Inferior parietal cortex (tissue), 1 donor: ENCODE measurements around the gene PRKN.

Experiments
- DNase-seq: peaks from one replicate; pipeline ENCODE4 v3.0.0-alpha.2; 2016; ENCODE audit errors: extremely low spot score

PRKN gene

GRCh38 chr6:162313922-162314660 is 413.5 kb downstream of the PRKN start:
- DNase-seq, result no peak

- DNase-seq, result no peak
Measured at GRCh38 chr6:162307865-162308264, 419.7 kb downstream of the PRKN start.

- DNase-seq, result no peak
Measured at GRCh38 chr6:162306616-162307015, 420.9 kb downstream of the PRKN start.

- DNase-seq, result no peak
Measured at GRCh38 chr6:162301128-162301527, 426.4 kb downstream of the PRKN start.

GRCh38 chr6:162294029-162294428 is 433.5 kb downstream of the PRKN start:
- no peak for DNase-seq

GRCh38 chr6:162292915-162293314 is 434.7 kb downstream of the PRKN start:
- DNase-seq, result no peak

GRCh38 chr6:162290846-162291465 is 436.6 kb downstream of the PRKN start:
- DNase-seq, result no peak

GRCh38 chr6:162289972-162290371 is 437.6 kb downstream of the PRKN start:
- DNase-seq, result peak; percentile 20

GRCh38 chr6:162273986-162274385 is 453.6 kb downstream of the PRKN start:
- DNase-seq, result no peak

- no peak for DNase-seq
Measured at GRCh38 chr6:162271922-162272321, 455.6 kb downstream of the PRKN start.

GRCh38 chr6:162270966-162271365 is 456.6 kb downstream of the PRKN start:
- DNase-seq, result no peak

GRCh38 chr6:162267641-162268040 is 459.9 kb downstream of the PRKN start:
- no peak for DNase-seq

- no peak for DNase-seq
Measured at GRCh38 chr6:162267126-162267525, 460.4 kb downstream of the PRKN start.

GRCh38 chr6:162264581-162264980 is 463.0 kb downstream of the PRKN start:
- no peak for DNase-seq

- DNase-seq, result no peak
Measured at GRCh38 chr6:162262466-162263196, 464.9 kb downstream of the PRKN start.

- DNase-seq, result no peak
Measured at GRCh38 chr6:162261598-162261997, 466.0 kb downstream of the PRKN start.

- no peak for DNase-seq
Measured at GRCh38 chr6:162260027-162260426, 467.5 kb downstream of the PRKN start.

GRCh38 chr6:162258647-162259046 is 468.9 kb downstream of the PRKN start:
- DNase-seq, result no peak

GRCh38 chr6:162256361-162256760 is 471.2 kb downstream of the PRKN start:
- DNase-seq, result no peak

GRCh38 chr6:162251257-162251656 is 476.3 kb downstream of the PRKN start:
- DNase-seq, result no peak

GRCh38 chr6:162249907-162250642 is 477.5 kb downstream of the PRKN start:
- DNase-seq, result no peak

GRCh38 chr6:162245830-162246420 is 481.6 kb downstream of the PRKN start:
- no peak for DNase-seq
